Stimulated activated CD8-positive, alpha-beta memory T cell treated with anti-CD3 and anti-CD28 coated beads, Interleukin-15, amount 100 ng/mL, for 4 hours (primary cell): ENCODE measurements around the gene BCOR.

Experiments
- DNase-seq, 2 donors: peaks; one replicate each; pipeline ENCODE4 v3.0.0-alpha.2; 2020; ENCODE audit warnings: low read depth in 2 of 2

The BCOR gene

DNA sequence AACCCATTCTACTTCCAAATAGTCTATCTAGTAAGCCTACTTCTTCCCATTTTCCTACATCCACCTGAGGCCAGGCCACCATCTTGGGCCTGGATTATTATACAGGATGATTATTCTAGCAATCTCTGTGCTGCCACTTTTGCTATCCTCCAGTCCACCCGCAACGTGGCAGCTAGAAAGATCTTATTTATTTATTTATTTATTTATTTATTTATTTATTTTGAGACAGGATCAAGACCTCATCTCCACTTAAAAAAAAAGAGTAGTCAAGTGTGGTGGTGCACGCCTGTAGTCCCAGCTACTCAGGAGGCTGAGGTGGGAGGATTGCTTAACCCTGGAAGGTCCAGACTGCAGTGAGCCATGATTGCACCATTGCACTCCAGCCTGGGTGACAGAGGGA is 15.2 kb upstream of the BCOR start:
- no peak for DNase-seq

DNA sequence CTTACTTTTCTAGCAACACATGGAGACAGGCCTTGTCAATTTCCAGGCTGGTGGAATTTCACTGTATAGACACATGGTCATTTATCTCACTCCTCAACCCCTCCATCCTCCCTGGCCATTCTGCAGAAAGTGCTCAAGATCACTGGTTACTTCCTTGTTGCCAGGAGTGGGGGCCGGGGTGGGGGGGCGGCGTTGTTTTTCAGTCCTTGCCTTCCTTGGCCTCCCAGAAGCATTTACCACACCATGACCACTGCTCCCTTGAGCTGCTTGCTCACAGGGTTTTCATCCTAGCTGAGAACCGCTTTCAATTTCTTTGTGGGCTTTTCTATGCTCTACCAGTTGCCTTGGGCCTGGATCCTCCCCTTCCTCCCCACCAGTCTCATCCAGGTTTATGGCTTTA is 14.1 kb upstream of the BCOR start:
- DNase-seq: no peak

DNA sequence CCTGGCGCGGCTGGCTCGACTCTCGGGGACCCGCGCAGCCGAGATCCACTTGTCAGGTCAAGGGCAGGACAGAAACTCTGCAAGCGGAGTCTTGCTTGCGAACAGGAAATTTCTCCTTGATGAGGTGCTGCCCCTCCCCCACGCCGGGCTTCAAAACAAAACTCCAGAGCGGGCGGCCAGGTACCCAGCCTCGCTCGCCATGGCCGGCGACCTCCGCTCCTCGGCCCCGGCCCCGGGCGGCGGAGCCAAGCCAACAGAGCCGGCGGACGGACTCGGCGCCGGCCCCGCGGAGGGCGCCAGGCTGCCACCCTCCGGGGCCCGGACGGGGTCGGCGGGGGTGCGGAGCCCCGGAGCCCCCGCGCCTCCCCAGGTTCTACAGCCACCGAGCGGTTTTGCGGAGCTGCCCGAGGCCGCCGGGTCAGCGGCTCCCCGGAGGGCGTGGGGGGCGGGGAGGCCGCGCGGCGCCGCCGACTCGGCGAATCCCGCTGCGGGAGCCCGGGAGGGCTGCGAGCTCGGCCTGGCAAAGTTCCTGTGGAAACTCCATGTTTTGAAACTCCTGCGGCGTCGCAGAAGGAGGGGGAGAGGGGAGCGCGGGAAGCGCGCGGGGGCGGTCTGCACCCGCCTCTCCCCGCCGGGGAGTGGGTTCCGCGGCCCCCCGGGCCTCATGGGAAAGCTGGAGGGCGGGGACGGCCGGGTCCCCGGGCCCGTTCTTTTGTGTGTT is 11.7 kb upstream of the BCOR start:
- DNase-seq: no peak

DNA sequence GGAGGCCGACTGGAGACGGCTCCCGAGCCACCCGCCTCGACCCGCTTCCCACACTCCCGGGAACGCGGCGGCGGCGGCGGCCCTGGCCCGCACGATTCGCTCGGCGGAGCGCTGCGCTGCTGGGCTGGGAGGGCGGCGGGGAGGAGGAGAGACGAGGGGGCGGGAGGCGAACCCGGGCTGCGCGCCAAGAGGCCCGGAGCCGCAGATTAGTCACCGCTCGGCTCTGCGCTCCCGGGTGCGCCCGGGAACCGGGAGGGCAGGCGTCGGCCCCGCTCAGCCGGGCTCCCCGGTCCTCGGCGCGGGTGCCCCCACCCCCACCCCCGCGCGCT is 11.2 kb upstream of the BCOR start:
- peak in 1 of 2 donors; percentile 47 for DNase-seq

DNA sequence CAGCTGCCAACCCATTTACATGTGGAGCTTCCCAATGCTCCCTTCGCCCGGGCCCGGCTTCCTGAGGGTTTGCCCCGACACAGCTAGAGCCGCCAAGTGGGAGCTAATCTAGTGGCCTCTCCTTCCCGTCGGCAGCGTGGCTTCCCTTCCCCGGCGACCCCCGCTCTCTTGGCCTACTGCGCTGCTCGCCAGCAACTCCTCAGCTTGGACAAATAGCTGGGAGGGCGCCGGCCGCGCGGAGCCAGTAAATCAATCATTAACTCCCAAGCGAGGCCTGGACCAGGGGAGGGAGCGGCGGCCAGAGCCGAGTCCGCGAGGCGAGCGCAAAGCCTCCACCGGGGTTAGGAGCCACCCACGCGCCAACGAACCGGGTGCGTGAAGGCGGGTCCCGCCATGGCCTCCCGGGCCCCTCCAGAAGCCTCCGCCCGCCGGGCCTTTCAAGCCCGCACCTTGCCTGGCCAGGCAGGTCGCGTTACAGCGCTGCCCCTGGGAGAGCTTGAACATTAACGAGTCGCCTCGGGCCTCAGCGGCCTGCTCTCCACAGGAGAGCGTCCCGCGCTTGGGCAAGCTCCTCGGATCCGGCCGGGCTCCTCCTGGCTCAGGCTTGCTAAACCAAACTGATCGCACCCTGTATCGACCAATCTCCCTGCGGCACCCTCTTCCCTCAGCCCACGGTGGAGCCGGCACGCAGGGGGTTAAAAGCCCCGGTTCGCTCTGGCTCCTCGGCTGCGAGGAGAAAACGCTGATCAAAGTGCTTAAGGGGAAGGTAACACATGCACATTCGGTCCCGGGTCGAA is 10.6 kb upstream of the BCOR start:
- no peak for DNase-seq

DNA sequence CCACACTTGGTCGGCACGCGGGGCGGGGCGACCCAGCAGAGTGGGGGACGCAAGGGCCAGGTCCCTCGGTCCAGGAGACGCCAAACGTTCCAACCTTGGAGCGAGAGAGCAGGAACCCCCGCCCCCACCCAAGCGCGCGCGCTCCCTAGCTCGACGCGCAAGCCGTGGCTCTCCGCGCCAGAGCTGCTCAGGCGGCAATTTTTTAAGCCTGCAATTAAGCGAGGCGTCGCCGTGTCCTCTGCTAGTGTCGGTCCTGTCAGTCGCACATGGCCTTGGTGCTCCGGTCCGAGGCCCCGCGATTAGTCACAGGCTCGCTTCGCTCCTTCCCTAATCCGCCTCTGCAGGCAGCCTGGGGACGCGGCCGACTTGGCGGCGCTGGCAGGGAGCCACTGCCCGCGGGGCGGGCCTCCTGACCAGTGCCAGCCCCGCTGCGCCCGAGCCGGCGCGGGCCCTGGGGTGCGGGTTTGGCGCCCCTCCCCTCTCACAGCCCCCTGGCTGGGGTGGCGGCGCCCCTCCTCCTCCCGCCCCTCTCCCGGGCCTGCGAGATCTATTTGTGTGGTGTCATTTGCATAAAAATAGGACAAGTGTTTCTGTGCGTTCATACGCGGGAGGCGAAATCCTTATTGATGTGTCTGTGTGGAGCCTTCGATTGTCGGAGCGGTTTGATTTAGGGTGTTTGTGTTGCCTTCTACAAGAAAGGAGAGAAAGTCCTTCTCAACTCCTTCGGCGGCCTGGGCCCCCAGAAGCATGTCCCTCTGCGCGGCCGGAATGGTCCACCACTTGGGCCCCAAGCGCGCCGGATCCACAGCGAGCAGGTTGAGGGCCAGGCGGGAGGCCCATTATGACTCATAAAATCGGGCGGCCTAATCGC is 9.8 kb upstream of the BCOR start:
- DNase-seq: no peak

DNA sequence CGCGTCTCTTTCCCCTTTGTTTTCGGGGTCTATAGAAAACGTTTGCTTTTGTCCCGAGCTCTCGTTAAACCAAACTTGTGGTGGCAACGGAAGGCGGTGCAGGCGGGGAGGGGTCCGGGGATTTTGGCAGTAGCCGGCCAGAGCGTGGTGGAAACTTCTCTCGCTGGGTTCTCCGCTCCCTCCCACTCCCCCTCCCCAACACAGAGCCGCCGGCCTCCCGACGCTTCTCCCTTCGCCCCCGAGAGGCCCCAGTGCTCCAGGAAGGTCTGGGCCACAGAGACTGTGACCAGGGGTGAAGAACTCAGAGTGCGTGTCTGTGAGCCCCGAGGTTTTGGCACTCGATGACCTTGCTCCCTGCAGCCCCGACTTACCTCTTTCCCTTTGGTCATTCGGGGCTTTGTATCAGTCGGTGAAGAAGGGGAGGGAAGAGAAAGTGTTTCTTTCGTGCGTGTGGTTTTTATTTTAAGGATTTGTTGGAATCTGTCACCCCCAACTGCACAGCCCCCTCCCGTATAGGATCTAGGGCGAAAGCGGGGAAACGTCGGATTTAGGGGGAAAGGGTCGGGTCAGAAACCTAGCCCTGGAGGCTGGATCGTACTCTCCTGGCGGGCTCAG is 9.0 kb upstream of the BCOR start:
- DNase-seq: no peak

DNA sequence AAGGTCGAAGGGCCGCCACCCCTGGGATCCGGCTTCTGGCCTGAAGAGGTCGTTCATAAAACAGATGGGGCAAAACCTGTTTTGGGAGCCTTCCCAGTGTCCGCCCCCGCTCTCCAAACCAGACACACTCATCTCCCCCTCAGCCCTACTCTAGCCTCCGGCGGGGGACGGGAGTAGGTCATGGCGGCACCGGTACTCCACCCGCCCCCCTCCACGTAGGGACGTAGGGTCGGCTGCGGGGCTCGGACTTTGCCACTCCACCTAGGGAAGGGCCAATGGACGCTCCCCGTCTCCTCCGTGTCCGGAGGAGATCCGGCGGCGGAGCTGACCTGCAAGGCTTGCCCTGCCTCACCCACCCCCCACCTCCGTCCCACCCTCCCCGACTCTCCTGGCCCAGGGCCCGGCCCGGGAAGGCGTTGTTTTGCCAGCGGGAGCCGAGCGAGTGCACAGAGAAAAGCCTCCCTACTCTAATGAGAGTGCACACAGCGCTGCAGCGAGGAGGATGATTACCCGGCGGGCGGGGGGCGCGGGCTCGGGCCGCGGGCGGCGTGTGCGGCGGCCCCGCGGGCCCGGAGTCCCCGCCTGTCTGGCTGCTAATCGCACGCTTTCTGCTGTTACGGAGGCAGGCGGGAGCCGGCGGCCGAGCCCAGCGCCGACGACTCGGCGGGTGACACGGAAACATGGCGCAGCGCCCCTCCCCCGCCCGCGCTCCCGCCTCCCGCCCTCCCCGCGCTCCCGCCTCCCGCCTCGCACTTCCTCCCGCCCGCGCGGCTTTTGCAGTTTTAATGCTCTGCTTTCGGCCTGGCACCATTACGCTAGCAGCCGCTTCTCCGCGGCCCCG is 8.3 kb upstream of the BCOR start:
- DNase-seq: peak in 1 of 2 donors; percentile 53

DNA sequence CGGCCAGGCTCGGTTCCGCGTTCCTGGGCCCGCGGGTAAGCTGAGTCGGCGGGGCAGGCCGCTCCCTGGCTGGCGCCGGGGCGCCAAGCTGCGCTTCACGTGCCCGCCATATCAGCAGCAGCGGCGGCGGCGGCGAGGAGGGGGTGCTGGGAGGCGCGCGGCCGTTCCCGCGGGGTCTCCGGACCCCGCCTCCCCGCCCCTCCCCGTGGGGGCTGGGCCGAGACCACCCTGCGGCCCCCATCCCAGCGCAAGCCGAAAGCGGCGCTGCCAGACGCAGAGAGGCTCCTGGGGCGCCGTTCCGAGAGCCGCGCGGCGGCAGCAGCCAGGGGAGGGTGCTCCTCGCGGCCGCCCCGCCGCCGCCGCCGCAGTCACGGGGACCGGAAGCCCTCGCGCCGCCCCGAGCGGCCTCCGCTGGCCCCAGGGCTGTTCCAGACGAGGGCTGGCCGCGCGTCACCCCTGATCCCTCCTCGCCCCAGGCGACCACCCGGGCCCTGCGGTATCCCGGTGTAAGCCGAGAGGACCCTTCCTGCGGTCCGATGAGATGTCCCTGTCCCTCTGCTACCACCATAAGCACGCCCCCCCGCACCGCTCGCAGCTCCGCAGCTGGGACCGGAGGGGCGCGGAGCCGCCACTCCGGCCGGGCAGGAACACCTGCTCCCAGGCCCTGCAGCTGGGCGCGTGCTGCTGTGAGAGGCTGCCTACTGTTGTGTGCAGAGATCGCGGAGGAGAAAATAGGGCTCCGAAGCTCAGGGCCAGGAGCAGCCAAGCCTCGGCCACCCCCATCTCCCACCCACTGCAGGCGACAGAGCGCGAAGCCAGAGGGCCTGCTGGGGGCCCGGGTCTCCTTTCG is 7.5 kb upstream of the BCOR start:
- DNase-seq: no peak

DNA sequence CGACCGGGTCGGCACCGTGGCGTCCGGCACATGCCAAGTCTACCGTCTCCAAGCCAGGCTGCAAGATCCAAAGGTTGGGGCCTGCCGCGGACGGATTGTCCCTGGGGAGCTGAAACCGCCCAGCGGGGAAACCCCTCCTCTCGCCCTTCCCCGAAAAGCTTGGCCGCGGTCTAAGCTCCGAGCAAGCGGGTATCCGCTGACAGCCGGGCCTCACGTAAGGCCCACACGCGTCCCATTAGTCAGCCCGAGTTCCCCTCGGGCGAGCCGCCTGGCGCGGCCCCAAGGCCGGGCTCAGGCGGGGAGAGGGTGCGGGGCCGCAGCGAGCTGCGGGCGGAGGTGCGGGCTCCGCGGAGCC is 6.8 kb upstream of the BCOR start:
- DNase-seq: no peak

DNA sequence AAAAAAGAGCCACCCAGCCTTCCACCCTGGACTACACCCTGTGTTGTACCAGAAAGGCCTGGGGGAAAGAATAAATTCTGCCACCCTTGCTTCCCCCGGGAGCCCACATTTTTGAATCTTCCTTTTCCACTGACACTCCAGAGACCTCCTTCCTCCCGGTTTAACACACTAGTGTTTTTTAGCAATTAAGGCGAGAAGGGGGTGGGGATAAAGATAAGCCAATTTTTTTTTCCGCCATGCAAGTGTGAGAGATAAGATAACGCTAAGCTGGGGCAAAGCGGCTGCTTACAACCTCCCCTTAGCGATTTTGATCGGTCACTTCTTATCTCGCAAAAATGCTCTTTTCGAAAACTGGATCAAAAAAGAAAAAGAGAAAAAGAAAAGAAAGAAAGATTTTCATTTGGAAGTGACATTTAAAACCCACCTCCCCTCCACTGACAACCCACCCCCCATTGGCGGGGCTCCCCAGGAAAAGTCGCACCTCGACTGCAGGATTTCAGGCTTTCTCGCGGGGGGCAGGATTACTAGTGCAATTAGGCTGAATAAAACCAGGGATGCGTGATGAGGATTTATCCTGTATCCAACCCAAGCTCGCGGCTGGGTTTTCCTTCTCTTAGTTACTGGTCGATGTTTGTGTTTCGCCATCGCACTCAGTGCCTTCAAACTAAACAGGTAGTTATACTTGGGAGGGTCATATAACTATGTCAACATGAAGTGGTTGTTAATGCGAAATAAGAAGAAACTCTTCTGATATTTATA is 6.0 kb upstream of the BCOR start:
- no peak for DNase-seq

DNA sequence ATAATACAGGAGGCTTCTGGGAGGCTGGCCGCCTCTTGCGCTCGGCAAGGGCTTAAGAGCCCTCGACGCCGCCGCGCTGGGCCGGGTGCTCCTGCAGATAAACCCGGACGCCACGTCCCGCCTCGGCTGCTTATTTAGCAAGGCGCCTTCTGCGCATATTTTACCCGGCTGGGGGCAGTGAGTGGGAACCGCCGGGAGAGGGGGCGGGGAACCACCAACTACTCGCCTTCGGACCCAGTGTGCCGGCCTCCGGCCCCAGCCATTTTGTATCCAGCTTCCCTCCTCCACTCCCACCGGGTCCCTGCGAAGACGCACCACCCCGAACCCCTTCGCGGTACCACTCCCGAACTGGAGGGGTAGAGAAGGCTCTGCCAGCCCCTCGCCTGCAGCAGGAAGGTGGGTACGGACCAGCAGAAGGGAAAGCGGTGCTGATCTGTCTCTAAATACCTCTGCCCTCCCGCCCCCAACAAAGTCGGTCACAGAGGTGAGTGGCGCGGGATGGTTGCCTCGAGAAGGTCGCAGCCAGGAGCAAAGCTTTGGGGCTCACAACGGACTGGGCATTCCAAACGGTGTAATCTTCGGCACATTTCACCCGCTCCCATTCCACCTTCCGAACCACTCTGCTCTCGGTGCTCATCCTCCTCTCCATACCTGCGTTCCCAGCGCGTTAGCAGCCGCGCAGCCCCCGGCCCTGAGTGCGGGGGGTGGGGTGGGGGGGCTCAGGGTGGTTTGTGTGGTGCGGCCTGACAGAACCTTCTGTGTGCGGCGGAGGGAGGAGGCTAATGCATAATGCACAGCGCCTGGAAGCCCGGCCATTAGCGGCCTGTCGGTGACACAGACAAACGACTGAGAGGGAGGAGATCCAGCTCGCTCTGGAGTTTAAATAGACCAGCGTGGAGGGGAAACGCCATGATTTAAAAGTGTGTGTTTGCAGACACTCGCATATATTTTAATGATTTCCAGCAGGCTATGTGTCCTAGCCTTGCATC is 4.9 kb upstream of the BCOR start:
- no peak for DNase-seq

DNA sequence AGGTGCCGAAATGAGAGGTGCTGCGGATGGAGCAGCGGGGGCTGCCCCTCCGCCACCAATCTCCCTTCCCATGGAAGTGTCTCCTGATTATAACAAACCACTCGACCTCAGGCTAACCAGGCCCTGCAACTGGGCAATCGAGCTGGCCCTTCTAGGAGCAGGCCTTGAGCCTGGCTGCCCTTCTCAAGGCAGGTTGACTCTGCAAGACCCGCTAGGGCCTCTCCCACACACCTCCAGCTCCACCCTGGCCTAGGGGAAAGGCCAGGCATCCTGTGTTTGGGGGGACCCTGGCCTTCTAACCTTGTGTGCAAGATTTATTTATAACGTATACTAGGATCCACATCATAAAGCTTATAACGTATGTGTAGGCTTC is 3.7 kb upstream of the BCOR start:
- no peak for DNase-seq

DNA sequence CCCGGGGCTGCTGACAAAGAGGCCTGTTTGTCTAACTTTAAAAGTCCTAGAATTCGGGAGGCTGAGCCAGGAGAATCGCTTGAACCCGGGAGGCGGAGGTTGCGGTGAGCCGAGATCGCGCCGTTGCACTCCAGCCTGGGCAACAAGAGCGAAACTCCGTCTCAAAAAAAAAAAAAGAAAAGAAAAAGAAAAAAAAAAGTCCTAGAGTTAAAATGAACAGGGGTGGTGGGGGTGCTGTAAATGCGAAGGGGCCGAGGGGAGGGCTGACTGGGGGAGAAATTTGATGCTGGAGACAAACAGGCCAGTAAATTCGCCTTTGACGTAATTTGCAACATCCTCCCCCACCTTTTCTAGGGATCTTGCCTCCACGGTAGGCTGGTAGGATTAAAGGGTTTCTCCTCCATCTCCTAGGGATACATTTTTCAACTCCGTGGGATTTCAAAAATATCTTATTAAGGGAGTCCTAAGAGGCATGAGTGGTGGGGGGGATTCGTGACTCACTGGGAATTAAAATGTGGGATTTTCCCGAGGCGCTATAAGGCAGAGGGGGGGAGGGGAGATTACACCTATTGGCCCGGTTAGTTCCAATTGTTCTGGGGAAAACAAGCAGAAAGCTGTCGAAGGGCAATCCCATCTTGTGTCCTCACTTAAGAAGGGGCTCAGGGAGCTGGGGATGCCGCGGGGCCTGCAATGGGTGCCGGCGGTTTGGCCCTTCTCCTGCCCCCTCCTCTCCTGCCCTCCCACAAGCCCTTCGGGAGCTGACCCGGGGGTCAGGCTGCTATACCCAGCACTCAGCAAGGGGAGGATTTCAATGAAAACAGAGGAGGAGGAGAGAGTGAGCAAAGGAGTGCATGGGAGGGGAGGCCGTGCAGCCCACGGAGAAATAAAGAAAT is 3.0 kb upstream of the BCOR start:
- DNase-seq: no peak

DNA sequence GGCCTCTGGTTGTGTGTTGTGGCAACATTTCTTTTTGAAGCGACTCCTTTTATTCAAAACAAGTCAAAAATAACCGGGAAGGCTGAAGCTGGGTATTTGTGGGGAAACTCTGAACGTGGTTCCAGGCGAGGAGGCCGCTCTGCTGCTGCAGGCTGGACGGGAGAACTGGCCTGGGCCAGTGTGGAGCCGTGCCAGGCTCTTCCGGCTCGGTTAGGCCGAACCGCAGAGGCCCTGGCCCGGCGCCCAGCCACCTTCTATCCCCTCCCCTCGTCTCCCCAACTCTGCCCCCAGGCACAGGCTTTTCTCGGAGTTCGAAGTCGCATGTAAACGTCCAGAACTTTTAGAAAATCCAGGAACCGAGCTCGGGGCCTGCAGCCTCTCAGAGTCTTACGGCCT is 2.4 kb upstream of the BCOR start:
- no peak for DNase-seq

DNA sequence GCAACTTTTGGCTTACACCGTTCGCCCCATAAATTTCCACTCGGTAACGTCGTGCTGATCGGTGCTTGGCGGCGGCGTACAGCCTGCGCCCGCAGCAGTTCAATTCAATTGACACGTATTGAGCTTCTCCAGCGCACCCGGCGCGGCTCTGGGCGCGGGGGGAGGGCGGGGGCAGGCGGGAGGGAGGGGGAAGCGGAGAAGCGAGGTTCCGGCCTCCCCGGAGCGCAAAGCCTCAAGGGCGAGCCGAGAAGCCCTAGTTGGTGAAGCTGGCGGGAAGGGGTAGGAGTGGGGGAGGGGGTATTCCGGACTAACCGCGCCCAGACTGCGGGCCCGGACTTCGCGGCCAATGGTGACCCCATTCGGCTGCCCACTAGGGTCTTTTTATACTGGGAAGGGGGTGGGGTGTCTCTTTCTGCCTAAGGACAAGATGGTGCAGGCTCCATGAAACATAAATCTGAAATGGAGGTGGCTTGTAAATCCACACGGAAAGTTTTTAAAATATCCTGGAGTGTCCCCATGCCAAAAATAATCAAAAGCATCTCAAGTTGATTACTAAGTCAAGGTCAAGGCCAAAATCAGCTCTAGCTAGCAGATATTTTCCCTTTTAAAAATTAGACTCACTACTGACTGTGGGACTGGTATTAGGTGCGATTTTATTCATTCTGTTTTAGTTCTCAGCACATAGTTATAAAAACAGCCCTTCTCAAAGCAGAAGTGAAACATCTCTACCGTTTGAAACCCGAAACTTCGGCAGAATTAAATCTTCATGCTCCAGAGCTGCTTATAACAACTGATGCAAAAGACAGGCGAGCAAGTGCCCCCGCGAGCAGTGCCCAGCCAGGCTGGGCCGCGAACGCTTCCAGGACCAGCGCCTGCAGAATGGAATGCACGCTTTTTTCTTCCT is 1.5 kb upstream of the BCOR start:
- no peak for DNase-seq
